Measurements from ENCODE around the gene UBE2S. TPM values are rescaled to one million over a fixed set of nuclear protein-coding genes. Genes with fewer than 3 reads are reported as not detected.
A peak's percentile ranks its signal among the peaks of the same experiment; 100 is the strongest.

The UBE2S gene
- total and polyA plus RNA-seq, 8 donors: 26.5 to 71.2 (median 35.7) TPM

GRCh38 chr19:55435020-55435419, 27.4 kb upstream of the UBE2S start:
- Histone ChIP-seq H3K4me1 (no peaks in the 10 kb centered on the region), H3K36me3 (no peaks in the 10 kb centered on the region), H3K9me3 (no peaks in the 10 kb centered on the region), H3K27me3 (peaks cover 27 to 80% of the 10 kb centered on the region in 2 donors), H3K27ac (no peak overlapping the region), H3K4me3 (no peak overlapping the region)
- no peak for ATAC-seq
- DNase-seq: peak in 1 of 4 donors; percentile 6
- intact Hi-C loops (cut with DNase I): no loop called here
- no peak for TF ChIP-seq CTCF (IDR thresholded peaks at IDR 0.05)

GRCh38 chr19:55434356-55434919, 26.9 kb upstream of the UBE2S start:
- peaks cover 26 to 80% of the 10 kb centered on the region in 2 donors for H3K27me3 ChIP-seq
- intact Hi-C loops (cut with DNase I): no loop called here
- ATAC-seq: no peak

GRCh38 chr19:55433292-55433691, 25.7 kb upstream of the UBE2S start:
- no peak for ATAC-seq
- intact Hi-C loops (cut with DNase I): no loop called here
- no peaks in the 10 kb centered on the region for H3K36me3 ChIP-seq
- H3K4me3 ChIP-seq: no peak overlapping the region
- H3K4me1 ChIP-seq: no peaks in the 10 kb centered on the region
- no peak for DNase-seq
- H3K27me3 ChIP-seq: peaks cover 16 to 80% of the 10 kb centered on the region in 2 donors
- H3K9me3 ChIP-seq: no peaks in the 10 kb centered on the region
- no peak overlapping the region for H3K27ac ChIP-seq
- no peak for TF ChIP-seq CTCF (IDR thresholded peaks at IDR 0.05)

More at GRCh38 chr19:55434356-55434919, 26.9 kb upstream of the UBE2S start:
- H3K4me1 ChIP-seq: no peaks in the 10 kb centered on the region
- peak in 1 of 4 donors; percentile 4 for DNase-seq
- no peak for TF ChIP-seq CTCF (IDR thresholded peaks at IDR 0.05)
- H3K27ac ChIP-seq: no peak overlapping the region
- H3K36me3 ChIP-seq: no peaks in the 10 kb centered on the region
- no peak overlapping the region for H3K4me3 ChIP-seq
- no peaks in the 10 kb centered on the region for H3K9me3 ChIP-seq

- DNase-seq (no peak), ATAC-seq (no peak)
- intact Hi-C loops (cut with DNase I): no loop called here
- no peak overlapping the region for H3K27ac ChIP-seq
- peaks cover 16 to 79% of the 10 kb centered on the region in 2 donors for H3K27me3 ChIP-seq
- no peaks in the 10 kb centered on the region for H3K4me1 ChIP-seq
- H3K36me3 ChIP-seq: no peaks in the 10 kb centered on the region
- H3K4me3 ChIP-seq: no peak overlapping the region
- TF ChIP-seq CTCF (IDR thresholded peaks at IDR 0.05): no peak
- no peaks in the 10 kb centered on the region for H3K9me3 ChIP-seq
Observed at GRCh38 chr19:55432241-55432959, 24.8 kb upstream of the UBE2S start.

- Histone ChIP-seq H3K9me3 (no peaks in the 10 kb centered on the region), H3K27ac (no peak overlapping the region), H3K36me3 (no peaks in the 10 kb centered on the region), H3K27me3 (peaks cover 16 to 79% of the 10 kb centered on the region in 2 donors), H3K4me3 (no peak overlapping the region), H3K4me1 (no peaks in the 10 kb centered on the region)
- DNase-seq: no peak
- no peak for TF ChIP-seq CTCF (IDR thresholded peaks at IDR 0.05)
- intact Hi-C loops (cut with DNase I): no loop called here
- ATAC-seq: no peak
Observed at GRCh38 chr19:55431183-55431582, 23.6 kb upstream of the UBE2S start.
